Measurements from ENCODE around the gene CCDC120. TPM values are rescaled to one million over a fixed set of nuclear protein-coding genes. Genes with fewer than 3 reads are reported as not detected.

Gene CCDC120
- total and polyA plus RNA-seq, 9 of the 15 experiments (the other 6 are each of a cell fraction or from before 2014, with no cell fraction given) = 0.13 to 3.6 (median 0.54) TPM

GRCh38 chrX:49110417-49110816, 51.6 kb downstream of the CCDC120 start:
- Histone ChIP-seq H3K4me2 (ENCODE audit: insufficient read depth, low read length) (no peak overlapping the region), H3K79me2 (ENCODE audit: control insufficient read depth, insufficient read depth, low read length) (no peaks in the 10 kb centered on the region), H3K9me3 (replicated peaks; ENCODE audit: control insufficient read depth, insufficient read depth, low read depth, low read length) (no peaks in the 10 kb centered on the region), H4K20me1 (replicated peaks; ENCODE audit: control insufficient read depth, insufficient read depth, low read length) (no peaks in the 10 kb centered on the region), H3K27ac (ENCODE audit: extremely low read depth, low read depth, low read length) (no peak overlapping the region), H3K4me1 (replicated peaks in 1 of 2; ENCODE audit: control insufficient read depth in 2 of 2, insufficient read depth in 2 of 2, low read length in 2 of 2) (no peaks in the 10 kb centered on the region; a peak in 2 of 5 replicates), H2AFZ (ENCODE audit: low read depth, low read length) (no peak overlapping the region), H3K27me3 (ENCODE audit: control insufficient read depth in 2 of 2, insufficient read depth in 2 of 2, low read length in 2 of 2) (no peaks in the 10 kb centered on the region), H3K9me1 (ENCODE audit: control insufficient read depth, insufficient read depth, low read length) (no peaks in the 10 kb centered on the region), H3K9ac (ENCODE audit: insufficient read depth in 1 of 2, low read depth in 2 of 2, low read length in 2 of 2) (no peak overlapping the region), H3K4me3 (no peak overlapping the region), H3K36me3 (ENCODE audit: control insufficient read depth, insufficient read depth, low read length) (peaks cover 49% of the 10 kb centered on the region; the same call in 2 of the 3 replicates)
- intact Hi-C loops (cut with micrococcal nuclease) = no loop called here
- ChIA-PET CTCF (ENCODE audit: low intra/inter-chr PET ratio) (no interaction called here), POLR2A (interaction anchor here (0.7 kb wide), 1 partner anchor 463 kb away, joined by 3 read pairs; no protein-coding TSS in a partner anchor)
- BruUV-seq (replicated peaks) = TSS peak; percentile 43
- WGBS (ENCODE audit: insufficient coverage, low coverage, missing lambda C conversion rate) = 96% methylated on average over 3 of the region's 3 CpGs
- no peak for DNase-seq (ENCODE audit: extremely low read depth in 1 of 4, low spot score in 3 of 4)
- TF ChIP-seq RBM25 (IDR thresholded peaks at IDR 0.05; ENCODE audit: low read depth, low read length, severe bottlenecking) (peak; percentile 30), ATF4 (CRISPR knock-in tag; IDR thresholded peaks at IDR 0.05) (no peak)
- no peak for FAIRE-seq
- in situ Hi-C loops (cut with MboI) = no loop called here
- no peak for ATAC-seq

GRCh38 chrX:49111791-49112190, 53.0 kb downstream of the CCDC120 start:
- in situ Hi-C loops (cut with MboI) = no loop called here
- H3K4me3 ChIP-seq = no peak overlapping the region
- WGBS (ENCODE audit: insufficient coverage, low coverage, missing lambda C conversion rate) = 96% methylated on average over 3 of the region's 3 CpGs
- ATAC-seq (no peak), DNase-seq (ENCODE audit: extremely low read depth in 1 of 4, low spot score in 3 of 4) (no peak), FAIRE-seq (no peak)
- no peak overlapping the region for H3K27ac ChIP-seq (ENCODE audit: extremely low read depth, low read depth, low read length)
- POLR2A ChIA-PET = interaction anchor here (0.7 kb wide), 2 partner anchors 31 to 214 kb away, joined by 3 to 4 read pairs; partner anchors contain the start of genes PQBP1 and TIMM17B
- H3K9me1 ChIP-seq (ENCODE audit: control insufficient read depth, insufficient read depth, low read length) = no peaks in the 10 kb centered on the region
- intact Hi-C loops (cut with micrococcal nuclease) = no loop called here
- H2AFZ ChIP-seq (ENCODE audit: low read depth, low read length) = no peak overlapping the region
- peaks cover 54% of the 10 kb centered on the region for H3K36me3 ChIP-seq (ENCODE audit: control insufficient read depth, insufficient read depth, low read length)
- H3K9me3 ChIP-seq (replicated peaks; ENCODE audit: control insufficient read depth, insufficient read depth, low read depth, low read length) = no peaks in the 10 kb centered on the region
- no peaks in the 10 kb centered on the region for H3K79me2 ChIP-seq (ENCODE audit: control insufficient read depth, insufficient read depth, low read length)
- no peak overlapping the region for H3K4me2 ChIP-seq (ENCODE audit: insufficient read depth, low read length)
- H4K20me1 ChIP-seq (replicated peaks; ENCODE audit: control insufficient read depth, insufficient read depth, low read length) = no peaks in the 10 kb centered on the region
- H3K9ac ChIP-seq (ENCODE audit: insufficient read depth in 1 of 2, low read depth in 2 of 2, low read length in 2 of 2) = no peak overlapping the region
- no peaks in the 10 kb centered on the region for H3K27me3 ChIP-seq (ENCODE audit: control insufficient read depth in 2 of 2, insufficient read depth in 2 of 2, low read length in 2 of 2)
- no peaks in the 10 kb centered on the region; a peak in 2 of 5 replicates for H3K4me1 ChIP-seq (replicated peaks in 1 of 2; ENCODE audit: control insufficient read depth in 2 of 2, insufficient read depth in 2 of 2, low read length in 2 of 2)
- no TSS peak for BruUV-seq (replicated peaks)
- CTCF ChIA-PET (ENCODE audit: low intra/inter-chr PET ratio) = no interaction called here
- no peak for TF ChIP-seq CBX1 (IDR thresholded peaks at IDR 0.05; ENCODE audit: low read depth)
- no peak for TF ChIP-seq TCF3 (CRISPR knock-in tag; IDR thresholded peaks at IDR 0.05)
- no peak for TF ChIP-seq SAFB (IDR thresholded peaks at IDR 0.05; ENCODE audit: borderline replicate concordance, low read depth, low read length)
- TF ChIP-seq BDP1 (IDR thresholded peaks at IDR 0.05; ENCODE audit: insufficient read depth, insufficient read length) = no peak
- no peak for TF ChIP-seq POLR2G (IDR thresholded peaks at IDR 0.05; ENCODE audit: low read depth, low read length)
- TF ChIP-seq RCOR1 (IDR thresholded peaks at IDR 0.05; ENCODE audit: borderline replicate concordance in 1 of 2, low read depth in 2 of 2, low read length in 2 of 2) = no peak
- TF ChIP-seq RBM22 (IDR thresholded peaks at IDR 0.05; ENCODE audit: low read depth, low read length, poor library complexity, severe bottlenecking) = no peak
- TF ChIP-seq NKRF (IDR thresholded peaks at IDR 0.05; ENCODE audit: borderline replicate concordance) = no peak
- no peak for TF ChIP-seq GTF2F1 (IDR thresholded peaks at IDR 0.05; ENCODE audit: low read depth, low read length)
- TF ChIP-seq CREM (IDR thresholded peaks at IDR 0.05; ENCODE audit: low read depth) = no peak
